Liver (tissue), 2 donors: Measurements from ENCODE around the gene ZNF460.

Experiments used
- CTCF ChIP-seq: fragments of 150-350 bp; IDR thresholded peaks from 2 replicates; pipeline ENCODE4 v1.5.1; 2017; ENCODE audit warnings: improper control_type of control experiment, low read depth, low read length; ENCODE audit not compliant: missing input control
- FOXA1 ChIP-seq: IDR thresholded peaks from 2 replicates; pipeline ENCODE4 v1.6.1; 2016; ENCODE audit warnings: antibody characterized with exemption
- MAX ChIP-seq: IDR thresholded peaks from 2 replicates; pipeline ENCODE4 v1.6.1; 2016; ENCODE audit warnings: antibody characterized with exemption
- donor health status: healthy.

GRCh38 chr19:57269515-57270250 is 10.6 kb upstream of the ZNF460 start:
- TF ChIP-seq CTCF, result no peak
- no peak for TF ChIP-seq MAX
- TF ChIP-seq FOXA1, result no peak
